ENCODE data around the gene PLXNA1. TPM values are rescaled to one million over a fixed set of nuclear protein-coding genes. Genes with fewer than 3 reads are reported as not detected.

Gene PLXNA1
- polyA plus RNA-seq, 1 of the 3 experiments (the other 2 are of a cell fraction): 48.1 TPM

GRCh38 chr3:126985132-126985985 lies 2.4 kb downstream of the PLXNA1 start:
- Histone ChIP-seq H3K9ac (no peak overlapping the region), H4K20me1 (ENCODE audit: insufficient read depth) (peaks cover 65% of the 10 kb centered on the region), H2AFZ (ENCODE audit: low read depth) (no peak overlapping the region), H3K27me3 (ENCODE audit: insufficient read depth) (no peaks in the 10 kb centered on the region), H3K36me3 (replicated peaks in 1 of 2; ENCODE audit: control insufficient read depth in 1 of 2, insufficient read depth in 2 of 2, low read length in 1 of 2) (peaks cover 0 to 20% of the 10 kb centered on the region in 2 experiments), H3K4me1 (ENCODE audit: control insufficient read depth in 1 of 2, insufficient read depth in 2 of 2, low read depth in 1 of 2, low read length in 1 of 2) (peaks cover 10 to 41% of the 10 kb centered on the region in 2 experiments; a peak in 2 of 4 replicates), H3K4me3 (ENCODE audit: low read depth in 2 of 2, low read length in 1 of 2) (peak overlapping the region; percentile 84 to 89; a peak in 3 of 4 replicates), H3F3A (replicated peaks; ENCODE audit: insufficient read depth) (no peaks in the 10 kb centered on the region), H3K27ac (ENCODE audit: low read depth in 2 of 2, low read length in 1 of 2) (peak overlapping the region in 1 of 2 experiments; percentile 53; a peak in 2 of 4 replicates), H3K4me2 (peak overlapping the region; percentile 96), H3K9me2 (no peaks in the 10 kb centered on the region), H3K9me3 (no peaks in the 10 kb centered on the region), H3K79me2 (ENCODE audit: insufficient read depth) (peaks cover 69% of the 10 kb centered on the region)
- TF ChIP-seq TCF12 (IDR thresholded peaks at IDR 0.05) (no peak), FOSL2 (IDR thresholded peaks at IDR 0.05; ENCODE audit: borderline replicate concordance, low read depth) (no peak), RAD21 (IDR thresholded peaks at IDR 0.05; ENCODE audit: low read length) (peak; percentile 65), SMC3 (IDR thresholded peaks at IDR 0.05; ENCODE audit: low read depth, low read length) (peak; percentile 47), RFX5 (IDR thresholded peaks at IDR 0.05; ENCODE audit: low read length) (no peak), POLR2AphosphoS5 (IDR thresholded peaks at IDR 0.05; ENCODE audit: low read depth, low read length) (no peak), JUND (IDR thresholded peaks at IDR 0.05) (no peak), NRF1 (IDR thresholded peaks at IDR 0.05; ENCODE audit: low read depth, low read length) (no peak), IRF3 (IDR thresholded peaks at IDR 0.05; ENCODE audit: low read depth, low read length) (no peak), CHD2 (IDR thresholded peaks at IDR 0.05; ENCODE audit: low read length, partially characterized antibody) (no peak), EP300 (IDR thresholded peaks at IDR 0.05; ENCODE audit: borderline replicate concordance in 1 of 2, low read depth in 1 of 2, low read length in 1 of 2) (no peak)
- POLR2A ChIA-PET: interaction anchor here (0.6 kb wide), 1 partner anchor 57 kb away, joined by 3 read pairs; no protein-coding TSS in a partner anchor
- 79% methylated on average over 9 of the region's 17 CpGs for WGBS (ENCODE audit: low lambda C conversion rate)
- CTCF ChIA-PET: interaction anchor here (0.6 to 11.4 kb wide), 29 partner anchors 10 to 565 kb away, joined by 3 to 163 read pairs (median 4); no protein-coding TSS in a partner anchor
- DNase-seq: peak; percentile 80

GRCh38 chr3:126986001-126986400 lies 3.1 kb downstream of the PLXNA1 start:
- peaks cover 71% of the 10 kb centered on the region for H4K20me1 ChIP-seq (ENCODE audit: insufficient read depth)

More at GRCh38 chr3:126986001-126986400, 3.1 kb downstream of the PLXNA1 start:
- peak; percentile 32; the same call in 1 of the 2 replicates for TF ChIP-seq GATA2 (CRISPR knock-in tag; IDR thresholded peaks at IDR 0.05)
- TF ChIP-seq RAD21 (IDR thresholded peaks at IDR 0.05; ENCODE audit: low read length): peak; percentile 16
- TF ChIP-seq IRF3 (IDR thresholded peaks at IDR 0.05; ENCODE audit: low read depth, low read length): no peak
- TF ChIP-seq EP300 (IDR thresholded peaks at IDR 0.05; ENCODE audit: borderline replicate concordance in 1 of 2, low read depth in 1 of 2, low read length in 1 of 2): peak in 1 of 2 experiments; percentile 29; a peak in 1 of 4 replicates
- peak; percentile 8; the same call in 1 of the 2 replicates for TF ChIP-seq FOXJ3 (CRISPR knock-in tag; IDR thresholded peaks at IDR 0.05)
- peak; percentile 83 for TF ChIP-seq MXI1 (IDR thresholded peaks at IDR 0.05; ENCODE audit: low read depth, low read length)
- TF ChIP-seq RCOR1 (IDR thresholded peaks at IDR 0.05; ENCODE audit: low read length): peak; percentile 60; the same call in 1 of the 2 replicates
- no peak for TF ChIP-seq CHD2 (IDR thresholded peaks at IDR 0.05; ENCODE audit: low read length, partially characterized antibody)
- Histone ChIP-seq H3K4me1 (ENCODE audit: control insufficient read depth in 1 of 2, insufficient read depth in 2 of 2, low read depth in 1 of 2, low read length in 1 of 2) (peaks cover 10 to 41% of the 10 kb centered on the region in 2 experiments; a peak in 2 of 4 replicates), H3K9me2 (no peaks in the 10 kb centered on the region), H3K79me2 (ENCODE audit: insufficient read depth) (peaks cover 76% of the 10 kb centered on the region), H3F3A (replicated peaks; ENCODE audit: insufficient read depth) (no peaks in the 10 kb centered on the region), H3K4me2 (peak overlapping the region; percentile 96), H3K27ac (ENCODE audit: low read depth in 2 of 2, low read length in 1 of 2) (peak overlapping the region in 1 of 2 experiments; percentile 53; a peak in 1 of 4 replicates), H3K27me3 (ENCODE audit: insufficient read depth) (no peaks in the 10 kb centered on the region), H3K36me3 (replicated peaks in 1 of 2; ENCODE audit: control insufficient read depth in 1 of 2, insufficient read depth in 2 of 2, low read length in 1 of 2) (peaks cover 0 to 26% of the 10 kb centered on the region in 2 experiments), H3K9me3 (no peaks in the 10 kb centered on the region), H3K9ac (no peak overlapping the region), H3K4me3 (ENCODE audit: low read depth in 2 of 2, low read length in 1 of 2) (no peak overlapping the region), H2AFZ (ENCODE audit: low read depth) (no peak overlapping the region)
- ChIA-PET CTCF (interaction anchor here (0.9 to 11.4 kb wide), 21 partner anchors 9 to 561 kb away, joined by 3 to 163 read pairs (median 7); partner anchors contain the start of gene CHST13), POLR2A (interaction anchor here (0.6 kb wide), 1 partner anchor 57 kb away, joined by 3 read pairs; no protein-coding TSS in a partner anchor)
- 17% methylated on average over 4 of the region's 9 CpGs for WGBS (ENCODE audit: low lambda C conversion rate)
- DNase-seq: peak; percentile 82

Data from SK-N-SH (cell line).